ENCODE data around the gene RNF112.

The RNF112 gene

GRCh38 chr17:19392303-19392702 lies 18.7 kb upstream of the RNF112 start:
- ChIA-PET CTCF (no interaction called here), POLR2A (ENCODE audit: low non-redundant PET) (no interaction called here)
- TF ChIP-seq CTCF (conservative IDR thresholded peaks at IDR 0.05; ENCODE audit: low read depth), result no peak
- DNase-seq (ENCODE audit: low spot score), result no peak
- no peak overlapping the region for H3K27ac ChIP-seq

- DNase-seq (ENCODE audit: low spot score), result no peak
- ChIA-PET POLR2A (ENCODE audit: low non-redundant PET) (no interaction called here), CTCF (no interaction called here)
- H3K27ac ChIP-seq, result peak overlapping the region; percentile 77
- TF ChIP-seq CTCF (conservative IDR thresholded peaks at IDR 0.05; ENCODE audit: low read depth), result no peak
These were observed 13.4 kb upstream of the RNF112 start for GRCh38 chr17:19397556-19398041.

- H3K27ac ChIP-seq, result peak overlapping the region; percentile 77
- POLR2A ChIA-PET (ENCODE audit: low non-redundant PET), result no interaction called here
- CTCF ChIA-PET, result no interaction called here
- TF ChIP-seq CTCF (conservative IDR thresholded peaks at IDR 0.05; ENCODE audit: low read depth), result no peak
- peak; percentile 37 for DNase-seq (ENCODE audit: low spot score)
These were observed 12.5 kb upstream of the RNF112 start for GRCh38 chr17:19398301-19399181.

- DNase-seq (ENCODE audit: low spot score), result no peak
- POLR2A ChIA-PET (ENCODE audit: low non-redundant PET), result no interaction called here
- no peak for TF ChIP-seq CTCF (conservative IDR thresholded peaks at IDR 0.05; ENCODE audit: low read depth)
- no peak overlapping the region for H3K27ac ChIP-seq
- CTCF ChIA-PET, result interaction anchor here (0.7 kb wide), 1 partner anchor 47 kb away, joined by 3 read pairs; no protein-coding TSS in a partner anchor
These were observed 11.1 kb upstream of the RNF112 start for GRCh38 chr17:19399750-19400450.

- ChIA-PET POLR2A (ENCODE audit: low non-redundant PET) (no interaction called here), CTCF (interaction anchor here (0.6 kb wide), 2 partner anchors 78 to 181 kb away, joined by 3 to 4 read pairs; no protein-coding TSS in a partner anchor)
- no peak for DNase-seq (ENCODE audit: low spot score)
- TF ChIP-seq CTCF (conservative IDR thresholded peaks at IDR 0.05; ENCODE audit: low read depth), result no peak
- no peak overlapping the region for H3K27ac ChIP-seq
These were observed 9.6 kb upstream of the RNF112 start for GRCh38 chr17:19401321-19402010.

- H3K27ac ChIP-seq, result no peak overlapping the region
- POLR2A ChIA-PET (ENCODE audit: low non-redundant PET), result no interaction called here
- no peak for TF ChIP-seq CTCF (conservative IDR thresholded peaks at IDR 0.05; ENCODE audit: low read depth)
- DNase-seq (ENCODE audit: low spot score), result no peak
- CTCF ChIA-PET, result interaction anchor here (0.6 kb wide), 1 partner anchor 180 kb away, joined by 4 read pairs; no protein-coding TSS in a partner anchor
These were observed 8.9 kb upstream of the RNF112 start for GRCh38 chr17:19402171-19402570.

Data from RWPE1 (cell line).